Stimulated activated naive CD4-positive, alpha-beta T cell (primary cell): Measurements from ENCODE around the gene HHATL.

ENCODE experiments used
- DNase-seq, 6 experiments: peaks; one replicate each; lab custom pipeline; 2025; lab: John Stamatoyannopoulos, UW

Gene HHATL

DNA sequence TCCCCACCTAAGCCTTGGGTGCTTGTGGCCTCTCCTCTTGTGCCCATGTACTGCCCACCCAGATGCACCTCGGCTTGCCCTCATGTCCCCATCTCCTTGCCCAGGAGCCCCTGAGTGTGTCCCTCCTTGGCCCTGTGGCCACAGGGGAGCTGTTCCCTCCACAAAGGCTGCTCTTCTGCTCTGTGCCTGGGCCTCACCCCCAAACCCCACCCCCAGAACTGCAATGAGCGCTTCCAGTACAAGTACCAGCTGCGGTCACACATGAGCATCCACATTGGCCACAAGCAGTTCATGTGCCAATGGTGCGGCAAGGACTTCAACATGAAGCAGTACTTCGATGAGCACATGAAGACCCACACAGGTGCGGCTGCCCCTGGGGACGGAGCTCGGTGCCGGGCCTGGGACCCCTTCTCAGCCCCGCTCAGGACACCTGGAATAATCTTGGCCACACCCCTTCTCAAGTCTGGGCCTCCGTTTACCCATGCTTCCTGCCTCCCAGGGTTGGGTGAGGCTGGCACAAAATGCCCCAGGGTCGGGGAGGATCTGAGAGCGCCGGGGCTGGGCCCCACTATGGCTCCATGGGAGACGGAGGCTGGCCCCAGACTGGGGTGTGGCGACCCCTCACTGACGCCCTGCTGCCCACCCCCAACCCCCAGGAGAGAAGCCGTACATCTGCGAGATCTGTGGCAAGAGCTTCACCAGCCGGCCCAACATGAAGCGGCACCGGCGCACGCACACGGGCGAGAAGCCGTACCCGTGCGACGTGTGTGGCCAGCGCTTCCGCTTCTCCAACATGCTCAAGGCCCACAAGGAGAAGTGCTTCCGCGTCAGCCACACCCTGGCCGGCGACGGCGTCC is 38.8 kb downstream of the HHATL start:
- no peak for DNase-seq

GRCh38 chr3:42662813-42663535 is 39.6 kb downstream of the HHATL start:
- DNase-seq = no peak

GRCh38 chr3:42662037-42662812 is 40.4 kb downstream of the HHATL start:
- DNase-seq = no peak

- DNase-seq = no peak
Measured at GRCh38 chr3:42661593-42662022, 41.0 kb downstream of the HHATL start.

GRCh38 chr3:42660898-42661297 is 41.7 kb downstream of the HHATL start:
- DNase-seq = no peak

DNA sequence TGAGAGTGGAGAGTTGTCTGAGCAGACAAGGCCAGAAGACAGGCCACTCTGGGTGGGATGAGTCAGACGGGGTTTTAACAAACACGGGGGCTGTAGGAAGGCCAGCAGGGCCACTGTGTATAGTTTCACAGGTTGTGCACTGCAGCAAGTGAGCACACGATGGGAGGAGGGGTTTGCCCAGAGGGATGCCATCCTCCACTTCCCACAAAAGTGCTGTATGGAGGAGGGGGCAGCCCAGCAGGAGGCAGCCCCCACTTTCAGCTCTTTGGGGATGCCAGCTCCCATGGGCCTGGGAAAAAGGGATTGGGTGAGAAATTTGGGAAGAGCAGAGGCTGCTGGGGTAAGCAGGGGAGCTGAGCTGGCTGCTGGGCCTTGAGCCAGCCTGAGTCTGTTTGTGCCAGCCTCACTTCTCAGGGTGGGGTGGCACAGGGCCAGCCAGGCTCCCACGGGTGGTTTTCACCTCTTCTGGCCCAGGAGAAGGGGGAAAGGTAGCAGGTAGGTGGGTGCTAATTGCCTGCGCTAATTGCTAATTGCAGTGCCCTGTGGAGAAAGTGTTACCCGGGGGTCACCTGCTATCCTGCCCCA is 42.4 kb downstream of the HHATL start:
- DNase-seq = no peak

DNA sequence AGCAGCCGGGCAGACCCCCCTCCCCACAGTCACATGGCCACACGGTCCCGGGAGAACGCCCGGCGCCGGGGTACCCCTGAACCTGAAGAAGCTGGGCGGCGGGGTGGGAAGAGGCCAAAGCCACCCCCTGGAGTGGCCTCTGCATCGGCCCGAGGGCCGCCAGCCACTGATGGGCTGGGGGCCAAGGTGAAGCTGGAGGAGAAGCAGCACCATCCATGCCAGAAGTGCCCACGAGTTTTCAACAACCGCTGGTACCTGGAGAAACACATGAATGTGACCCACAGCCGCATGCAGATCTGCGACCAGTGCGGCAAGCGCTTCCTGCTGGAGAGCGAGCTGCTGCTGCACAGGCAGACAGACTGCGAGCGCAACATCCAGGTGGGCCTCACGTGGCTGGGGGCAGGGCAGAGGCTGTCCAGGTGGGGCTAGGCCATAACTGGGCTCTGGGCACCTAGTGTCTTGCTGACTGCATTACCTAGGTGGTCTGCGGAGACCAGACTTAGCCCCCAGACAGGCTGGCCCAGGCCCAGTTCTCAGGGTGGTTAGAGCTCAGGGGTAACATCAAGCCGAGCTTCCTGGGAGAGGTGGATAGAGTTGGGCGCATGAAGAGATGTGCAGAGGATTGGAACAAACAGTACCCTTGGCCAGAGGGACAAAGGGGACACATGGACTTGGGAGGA is 43.0 kb downstream of the HHATL start:
- DNase-seq = no peak

- no peak for DNase-seq
Measured at GRCh38 chr3:42658771-42659390, 43.7 kb downstream of the HHATL start.

GRCh38 chr3:42658091-42658770 is 44.4 kb downstream of the HHATL start:
- no peak for DNase-seq

DNA sequence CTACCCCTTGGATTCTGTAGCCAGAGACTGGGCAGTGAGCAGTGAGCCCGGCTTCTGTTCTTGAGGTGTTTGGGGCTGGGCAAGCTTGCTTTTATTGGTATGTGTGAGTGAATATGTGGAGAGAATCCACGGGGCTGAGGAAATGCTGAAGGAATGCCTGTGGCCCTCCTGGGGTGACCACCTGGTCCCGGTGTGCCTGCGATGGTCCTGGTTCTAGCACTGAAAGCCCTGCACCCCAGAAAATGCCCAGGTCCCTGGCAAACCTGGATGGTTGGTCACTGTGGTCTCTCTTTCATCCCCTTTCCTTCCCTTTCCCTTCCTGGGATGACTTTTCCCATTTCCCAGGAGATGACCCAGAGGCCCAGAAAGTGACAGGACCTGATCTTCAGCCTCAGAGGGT is 44.9 kb downstream of the HHATL start:
- no peak for DNase-seq

DNA sequence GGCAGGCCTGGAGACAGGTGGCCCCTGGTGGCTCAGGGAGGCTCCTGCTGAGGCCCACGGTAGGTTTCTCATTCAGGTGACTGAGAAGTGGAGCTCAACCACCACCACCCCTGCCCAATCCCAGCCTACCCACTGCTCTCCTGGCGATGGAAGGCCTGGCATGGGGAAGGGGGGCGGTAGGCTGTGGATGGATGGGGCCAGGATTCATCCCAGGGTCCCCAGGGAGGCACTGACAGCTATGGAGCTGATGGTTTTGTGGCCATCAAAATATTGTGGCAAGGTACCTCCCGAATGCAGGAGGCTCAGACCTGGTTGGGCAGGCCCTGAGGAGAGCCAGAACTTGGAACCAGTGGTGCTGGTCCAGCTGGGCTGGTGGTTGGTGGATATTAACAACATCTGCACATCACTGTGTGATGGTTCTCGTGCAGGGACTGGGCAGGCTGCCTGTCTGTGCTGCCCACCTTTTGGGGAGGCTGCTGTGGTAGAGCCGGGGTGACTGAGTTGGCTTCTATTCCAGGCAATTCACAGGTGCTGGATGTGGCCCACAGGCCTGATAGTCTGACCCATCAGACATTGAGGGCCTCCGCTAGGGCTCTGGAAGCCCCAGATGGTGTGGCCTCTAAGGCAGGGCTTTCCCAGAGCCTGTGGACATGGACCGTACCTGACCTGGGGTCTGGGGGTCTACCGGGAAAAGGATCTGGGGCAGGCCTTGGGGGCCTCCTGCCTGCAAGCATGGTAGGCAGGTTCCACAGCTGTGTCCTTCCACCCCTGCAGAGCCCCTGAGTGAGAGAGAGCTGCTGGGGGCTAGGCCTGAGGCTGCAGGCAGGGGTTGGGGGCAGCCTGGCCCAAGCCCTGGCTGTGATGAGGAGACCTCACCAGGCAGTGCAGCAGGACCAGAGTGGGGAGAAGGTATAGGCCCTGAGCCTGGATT is 45.7 kb downstream of the HHATL start:
- DNase-seq = no peak

DNA sequence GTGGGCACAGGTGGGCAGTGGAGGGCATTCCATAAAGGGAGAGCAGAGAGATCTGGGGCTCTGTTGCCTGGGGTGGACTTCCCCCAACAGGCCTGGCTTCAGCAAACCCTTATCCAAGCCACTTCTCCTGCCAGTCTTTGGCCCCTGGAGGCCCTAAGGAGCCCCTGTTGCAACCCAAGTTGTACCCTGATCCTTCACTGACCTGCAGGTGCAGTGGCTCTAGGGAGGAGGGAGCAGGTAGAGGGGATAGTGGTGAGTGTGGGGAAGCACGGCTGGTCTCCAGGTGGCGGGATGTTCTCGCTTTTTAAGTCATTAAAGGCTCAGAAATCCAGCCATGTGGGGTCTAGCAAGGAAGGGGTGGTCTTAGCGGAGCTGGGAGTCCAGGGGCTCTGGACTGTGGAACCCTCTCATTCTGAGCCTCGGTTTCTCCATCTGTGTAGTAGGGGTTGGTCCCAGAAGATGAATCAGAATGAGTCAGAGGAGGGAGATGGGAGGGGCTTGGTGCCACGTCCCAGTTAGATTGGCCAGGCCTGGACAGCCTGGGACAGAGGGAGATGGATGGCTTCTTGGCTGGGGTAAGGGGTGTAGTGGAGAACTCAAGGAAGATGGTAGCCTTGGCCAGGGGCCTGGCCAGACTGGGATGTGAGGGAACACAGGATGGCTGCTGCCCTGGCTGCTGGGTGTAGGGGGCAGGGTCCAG is 46.5 kb downstream of the HHATL start:
- DNase-seq = no peak

DNA sequence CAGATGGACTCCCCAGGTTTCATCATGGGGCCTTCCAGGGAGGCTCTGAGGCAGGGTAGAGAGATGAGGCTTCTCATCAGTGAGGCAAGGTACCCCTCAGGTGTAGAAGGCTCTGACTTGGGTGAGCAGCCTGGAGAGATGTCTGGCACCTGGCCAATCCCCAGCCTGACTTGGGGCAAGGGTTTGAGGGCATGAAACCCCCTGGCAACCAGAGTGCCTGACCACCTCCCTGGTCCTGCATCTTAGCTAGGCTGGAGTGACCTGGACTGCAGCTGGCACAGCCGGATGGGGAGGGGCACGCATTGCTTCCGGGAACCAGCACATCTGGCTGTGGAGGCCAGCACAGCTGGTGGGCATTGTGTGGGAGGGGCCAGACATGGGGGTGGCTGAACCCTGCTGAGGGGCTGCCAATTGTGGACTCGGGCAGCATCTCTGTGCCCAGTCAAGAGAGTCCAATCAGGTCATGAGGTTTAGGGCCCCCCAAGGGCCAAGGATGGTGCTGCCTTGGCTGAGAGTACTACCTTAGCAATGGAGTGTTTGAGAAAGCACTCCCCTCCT is 47.2 kb downstream of the HHATL start:
- no peak for DNase-seq

GRCh38 chr3:42654331-42655201 is 48.0 kb downstream of the HHATL start:
- no peak for DNase-seq

DNA sequence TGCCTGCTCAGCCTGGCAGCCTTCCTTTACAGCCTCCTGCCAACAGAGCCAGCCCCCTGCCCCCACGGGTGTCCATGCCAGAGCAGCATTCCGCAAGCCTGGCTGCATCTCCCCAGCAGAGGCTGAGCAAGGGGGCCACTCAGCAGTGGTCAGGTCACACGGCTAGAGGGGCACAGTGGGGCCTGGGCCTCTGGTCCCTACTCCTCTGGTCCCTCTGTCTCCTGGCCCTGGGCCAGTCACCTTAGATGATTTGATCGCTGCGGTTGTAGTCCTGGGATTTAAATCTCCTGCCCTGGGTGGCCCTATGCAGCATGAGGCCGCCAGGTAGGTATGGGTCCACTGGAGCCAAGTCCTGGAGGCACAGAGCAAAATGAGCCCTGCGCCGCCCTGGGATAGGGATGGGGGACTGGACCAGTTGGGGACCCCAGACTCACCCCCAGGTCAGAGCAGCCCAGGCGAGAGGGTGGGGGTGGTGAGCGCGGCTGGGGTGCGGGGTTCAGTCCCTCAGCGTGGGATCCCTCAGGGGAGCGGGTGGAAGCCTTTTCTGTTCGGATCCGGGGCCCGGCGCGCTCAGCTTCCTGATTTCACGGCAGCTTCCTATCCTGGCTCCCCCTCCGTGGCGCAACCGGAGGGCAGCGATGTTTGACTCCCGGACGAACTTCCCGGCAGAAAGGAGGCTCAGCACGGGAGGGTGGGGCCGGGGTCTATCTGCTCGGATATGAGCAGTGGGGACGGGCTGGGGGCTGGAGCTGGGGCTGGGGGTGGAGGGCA is 48.9 kb downstream of the HHATL start, which contains the start of gene ZBTB47:
TSS of gene ZBTB47 (plus strand) at position 138 of the 771 bp plus-strand sequence. CDS start 4,659 bp downstream, outside the sequence.
- peak in 1 of 6 experiments; percentile 17 for DNase-seq

DNA sequence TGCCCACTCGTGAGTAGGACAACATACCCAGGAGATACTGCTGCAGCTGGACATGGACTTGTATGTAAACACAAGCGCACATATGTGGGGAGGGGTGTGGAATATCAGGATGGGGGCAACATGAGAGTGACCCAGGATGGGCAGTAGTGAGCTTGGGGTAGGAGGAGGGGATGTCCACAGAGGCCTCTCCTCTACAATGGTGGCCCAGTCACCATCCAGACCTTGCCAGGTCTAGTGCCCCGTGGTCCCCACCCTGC is 49.4 kb downstream of the HHATL start:
- DNase-seq = no peak
